Endothelial cell (in vitro differentiated cells): ENCODE results near the gene RBM8A. TPM values are rescaled to one million over a fixed set of nuclear protein-coding genes. Genes with fewer than 3 reads are reported as not detected.
A peak's percentile ranks its signal among the peaks of the same experiment; 100 is the strongest.

Experiments
- DNase-seq: peaks from one replicate; pipeline ENCODE4 v3.0.0; 2021; ENCODE audit warnings: low spot score
- H3K27ac Mint-ChIP-seq: one replicate; pipeline ENCODE4 v1.8.0; 2021; ENCODE audit warnings: mixed read lengths, inconsistent platforms; ENCODE audit not compliant: unreplicated experiment
- H3K27me3 Mint-ChIP-seq: one replicate; pipeline ENCODE4 v1.8.0; 2021; ENCODE audit warnings: mild to moderate bottlenecking, moderate library complexity, mixed read lengths, inconsistent platforms; ENCODE audit not compliant: unreplicated experiment
- H3K36me3 Mint-ChIP-seq: one replicate; pipeline ENCODE4 v1.8.0; 2021; ENCODE audit warnings: mild to moderate bottlenecking, low read depth, mixed read lengths, inconsistent platforms; ENCODE audit not compliant: unreplicated experiment
- H3K4me1 Mint-ChIP-seq: one replicate; pipeline ENCODE4 v1.8.0; 2021; ENCODE audit warnings: mild to moderate bottlenecking, mixed read lengths, inconsistent platforms; ENCODE audit not compliant: unreplicated experiment
- H3K4me3 Mint-ChIP-seq: one replicate; pipeline ENCODE4 v1.8.0; 2021; ENCODE audit warnings: mild to moderate bottlenecking, mixed read lengths, inconsistent platforms; ENCODE audit not compliant: unreplicated experiment
- H3K9me3 Mint-ChIP-seq: one replicate; pipeline ENCODE4 v1.8.0; 2021; ENCODE audit warnings: mixed read lengths, inconsistent platforms; ENCODE audit not compliant: unreplicated experiment
- CTCF ChIP-seq: fragments of 200-600 bp; sonication (generic); IDR thresholded peaks from one replicate; pipeline ENCODE4 v1.5.0; 2021; ENCODE audit warnings: antibody characterized with exemption; ENCODE audit not compliant: unreplicated experiment
- total RNA-seq: library from RNA; stranded (reverse); fragmentation: NEBNext Ultra II Directional; extraction: Animal tissue kit (Norgen Biotek cat#: 25700); gene quantifications from one replicate; pipeline ENCODE4 v1.2.1, GENCODE V29; 2021; ENCODE audit not compliant: unreplicated experiment

RBM8A gene
- total RNA-seq, 1 donor from 2014 or later = 213 TPM

GRCh38 chr1:145893306-145894055 lies 33.8 kb downstream of the RBM8A start:
- H3K9me3 Mint-ChIP-seq = no peaks in the 10 kb centered on the region
- peak overlapping the region; percentile 18 for H3K27ac Mint-ChIP-seq
- H3K4me3 Mint-ChIP-seq = peak overlapping the region; percentile 37
- peaks cover 4% of the 10 kb centered on the region for H3K27me3 Mint-ChIP-seq
- no peak for DNase-seq
- peaks cover 42% of the 10 kb centered on the region for H3K4me1 Mint-ChIP-seq
- H3K36me3 Mint-ChIP-seq = peaks cover 14% of the 10 kb centered on the region
- TF ChIP-seq CTCF = no peak

DNA sequence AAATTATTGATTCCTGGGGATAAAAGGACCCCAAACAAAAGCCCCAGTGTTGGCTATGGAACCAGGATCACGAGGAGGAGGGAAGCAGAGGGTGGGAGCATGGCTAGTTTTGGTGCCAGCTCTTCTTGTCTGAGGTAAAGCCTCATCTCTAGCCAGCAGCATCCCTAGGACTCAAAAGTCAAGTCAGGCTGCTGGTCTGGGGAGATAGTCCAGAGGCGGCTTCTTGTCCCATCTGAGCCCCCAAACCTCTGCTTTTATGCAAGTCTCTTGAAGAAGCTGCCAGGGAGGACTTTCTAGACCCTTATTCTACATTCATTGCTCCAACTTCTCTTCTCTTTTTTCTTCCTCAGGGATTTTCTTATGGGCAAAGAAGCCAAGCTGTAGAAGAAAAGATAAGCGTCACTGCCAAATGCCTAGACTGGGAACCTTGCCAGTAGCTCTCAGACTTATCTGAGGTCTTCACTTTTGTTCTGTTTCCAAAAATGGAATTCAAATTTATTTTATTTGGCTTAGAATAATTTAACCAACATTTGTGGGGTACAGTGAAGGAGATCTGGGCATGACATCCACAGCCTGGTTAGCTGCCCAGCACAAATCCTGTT lies 34.7 kb downstream of the RBM8A start:
- Mint-ChIP-seq H3K9me3 (no peaks in the 10 kb centered on the region), H3K4me3 (peak overlapping the region; percentile 66), H3K36me3 (peaks cover 12% of the 10 kb centered on the region), H3K27me3 (peaks cover 2% of the 10 kb centered on the region), H3K27ac (peak overlapping the region; percentile 99), H3K4me1 (peaks cover 40% of the 10 kb centered on the region)
- DNase-seq = no peak
- no peak for TF ChIP-seq CTCF

DNA sequence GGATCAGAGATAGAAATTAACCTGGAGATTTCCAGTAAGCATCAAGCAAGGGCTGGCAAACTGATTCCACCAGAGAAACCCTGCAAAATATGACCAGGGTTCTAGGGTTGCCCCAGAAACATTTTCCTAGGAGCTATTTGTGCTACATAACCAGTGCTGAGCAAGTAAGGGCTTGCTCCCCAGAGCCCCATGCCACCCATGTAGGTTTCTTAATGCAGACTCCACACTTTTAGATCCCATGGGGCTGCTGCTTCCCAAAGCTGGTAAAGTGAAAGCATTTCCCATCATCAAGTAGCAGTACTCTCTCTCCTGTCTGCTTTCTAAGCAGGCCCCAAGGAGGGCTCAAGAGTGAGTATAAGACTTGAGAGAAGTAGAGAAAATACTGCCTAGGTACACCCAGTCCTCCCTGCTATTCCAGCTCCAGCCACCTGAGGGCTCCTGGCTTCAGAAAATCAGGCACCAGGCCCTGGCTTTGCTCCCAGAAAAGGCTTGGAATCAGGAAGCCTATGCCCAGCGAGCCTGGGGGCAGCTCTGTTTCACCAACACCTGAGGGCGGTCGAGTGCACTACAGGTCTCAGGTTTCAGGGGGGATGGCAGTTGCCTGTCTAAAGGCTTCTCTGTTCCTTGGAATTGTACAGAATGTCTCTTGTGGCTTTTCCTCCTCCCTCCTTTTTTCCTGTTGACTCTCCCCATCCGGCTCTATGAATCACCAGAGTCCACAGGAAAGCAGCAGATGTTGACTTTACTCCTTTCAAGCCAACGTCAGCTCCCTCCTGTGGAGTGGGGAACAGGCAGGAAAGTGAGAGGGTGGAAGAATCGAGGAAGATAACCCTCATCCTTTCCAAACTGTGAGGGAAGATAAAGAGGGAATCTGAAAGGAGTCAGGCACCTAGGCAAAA lies 35.4 kb downstream of the RBM8A start:
- Mint-ChIP-seq H3K27me3 (peaks cover 2% of the 10 kb centered on the region), H3K9me3 (no peaks in the 10 kb centered on the region), H3K4me3 (peak overlapping the region; percentile 66), H3K27ac (peak overlapping the region; percentile 99), H3K4me1 (peaks cover 40% of the 10 kb centered on the region), H3K36me3 (peaks cover 9% of the 10 kb centered on the region)
- TF ChIP-seq CTCF = peak; percentile 87
- DNase-seq = peak; percentile 97

- H3K9me3 Mint-ChIP-seq = no peaks in the 10 kb centered on the region
- H3K4me3 Mint-ChIP-seq = no peak overlapping the region
- DNase-seq = no peak
- H3K4me1 Mint-ChIP-seq = peaks cover 46% of the 10 kb centered on the region
- H3K27ac Mint-ChIP-seq = peak overlapping the region; percentile 43
- no peak for TF ChIP-seq CTCF
- H3K27me3 Mint-ChIP-seq = peaks cover 2% of the 10 kb centered on the region
- H3K36me3 Mint-ChIP-seq = peaks cover 5% of the 10 kb centered on the region
Observed at GRCh38 chr1:145891143-145891542, 36.1 kb downstream of the RBM8A start.
